ENCODE data around the gene PRELID1. TPM values are rescaled to one million over a fixed set of nuclear protein-coding genes. Genes with fewer than 3 reads are reported as not detected.

PRELID1 gene
- total RNA-seq, 2 donors from 2014 or later = 157 to 165 TPM

GRCh38 chr5:177332896-177333260, 29.3 kb downstream of the PRELID1 start:
- no peaks in the 10 kb centered on the region for H3K27me3 Mint-ChIP-seq (ENCODE audit: insufficient read depth)
- no peak overlapping the region for H3K9ac ChIP-seq (ENCODE audit: extremely low read depth, low read length, poor library complexity, severe bottlenecking)
- no peak overlapping the region for H3K27ac ChIP-seq (ENCODE audit: low read depth, low read length)
- no peak overlapping the region for H3K4me3 ChIP-seq (ENCODE audit: low read length)
- no peaks in the 10 kb centered on the region for H3K9me3 Mint-ChIP-seq
- H3K4me1 ChIP-seq (ENCODE audit: control insufficient read depth, insufficient read depth, low read length) = no peaks in the 10 kb centered on the region
- no peak for DNase-seq
- H3K36me3 ChIP-seq (ENCODE audit: control insufficient read depth, insufficient read depth, low read length) = peaks cover 49% of the 10 kb centered on the region
- 93 to 97% methylated on average over 4 to 13 of the region's 13 CpGs for WGBS, 2 experiments (ENCODE audit: insufficient coverage in 1 of 2, insufficient read length in 1 of 2)
- H3K27ac Mint-ChIP-seq = no peak overlapping the region
- peaks cover 73% of the 10 kb centered on the region for H3K36me3 Mint-ChIP-seq (ENCODE audit: low read depth)
- no peaks in the 10 kb centered on the region for H3K4me1 Mint-ChIP-seq
- H3K4me3 Mint-ChIP-seq = no peak overlapping the region
- no peak for TF ChIP-seq CTCF (conservative IDR thresholded peaks at IDR 0.05)
- H3K27me3 ChIP-seq (ENCODE audit: control insufficient read depth, insufficient read depth, low read length, poor library complexity, severe bottlenecking) = no peaks in the 10 kb centered on the region
- no peaks in the 10 kb centered on the region for H3K9me3 ChIP-seq (ENCODE audit: control insufficient read depth, low read length)

- no peaks in the 10 kb centered on the region for H3K27me3 Mint-ChIP-seq (ENCODE audit: insufficient read depth)
- DNase-seq = no peak
- no peak overlapping the region for H3K4me3 Mint-ChIP-seq
- H3K4me3 ChIP-seq (ENCODE audit: low read length) = no peak overlapping the region
- no peak overlapping the region for H3K9ac ChIP-seq (ENCODE audit: extremely low read depth, low read length, poor library complexity, severe bottlenecking)
- TF ChIP-seq CTCF (conservative IDR thresholded peaks at IDR 0.05) = no peak
- H3K4me1 Mint-ChIP-seq = no peaks in the 10 kb centered on the region
- H3K36me3 Mint-ChIP-seq (ENCODE audit: low read depth) = peaks cover 71% of the 10 kb centered on the region
- no peaks in the 10 kb centered on the region for H3K9me3 ChIP-seq (ENCODE audit: control insufficient read depth, low read length)
- no peaks in the 10 kb centered on the region for H3K4me1 ChIP-seq (ENCODE audit: control insufficient read depth, insufficient read depth, low read length)
- WGBS, 2 experiments (ENCODE audit: insufficient coverage in 1 of 2, insufficient read length in 1 of 2) = 92 to 99% methylated on average over 8 to 15 of the region's 16 CpGs
- no peak overlapping the region for H3K27ac ChIP-seq (ENCODE audit: low read depth, low read length)
- H3K9me3 Mint-ChIP-seq = no peaks in the 10 kb centered on the region
- peaks cover 51% of the 10 kb centered on the region for H3K36me3 ChIP-seq (ENCODE audit: control insufficient read depth, insufficient read depth, low read length)
- H3K27me3 ChIP-seq (ENCODE audit: control insufficient read depth, insufficient read depth, low read length, poor library complexity, severe bottlenecking) = no peaks in the 10 kb centered on the region
- no peak overlapping the region for H3K27ac Mint-ChIP-seq
Observed at GRCh38 chr5:177333420-177334154, 30.0 kb downstream of the PRELID1 start.

GRCh38 chr5:177334155-177334551, 30.6 kb downstream of the PRELID1 start:
- no peak for TF ChIP-seq CTCF (conservative IDR thresholded peaks at IDR 0.05)
- Mint-ChIP-seq H3K9me3 (no peaks in the 10 kb centered on the region), H3K27ac (no peak overlapping the region), H3K4me3 (no peak overlapping the region), H3K4me1 (no peaks in the 10 kb centered on the region), H3K36me3 (ENCODE audit: low read depth) (peaks cover 74% of the 10 kb centered on the region), H3K27me3 (ENCODE audit: insufficient read depth) (no peaks in the 10 kb centered on the region)
- Histone ChIP-seq H3K27ac (ENCODE audit: low read depth, low read length) (no peak overlapping the region), H3K9me3 (ENCODE audit: control insufficient read depth, low read length) (no peaks in the 10 kb centered on the region), H3K27me3 (ENCODE audit: control insufficient read depth, insufficient read depth, low read length, poor library complexity, severe bottlenecking) (no peaks in the 10 kb centered on the region), H3K36me3 (ENCODE audit: control insufficient read depth, insufficient read depth, low read length) (peaks cover 52% of the 10 kb centered on the region), H3K9ac (ENCODE audit: extremely low read depth, low read length, poor library complexity, severe bottlenecking) (no peak overlapping the region), H3K4me1 (ENCODE audit: control insufficient read depth, insufficient read depth, low read length) (no peaks in the 10 kb centered on the region), H3K4me3 (ENCODE audit: low read length) (no peak overlapping the region)
- WGBS, 2 experiments (ENCODE audit: insufficient coverage in 1 of 2, insufficient read length in 1 of 2) = 94 to 96% methylated on average over 14 to 15 of the region's 15 CpGs
- no peak for DNase-seq
